ENCODE results near the gene CERCAM. TPM values are rescaled to one million over a fixed set of nuclear protein-coding genes. Genes with fewer than 3 reads are reported as not detected.

The CERCAM gene
- total RNA-seq (2012; rRNA removed): 15.1 and 16.1 TPM in 2 replicates
- polyA plus RNA-seq (2012; rRNA removed): 118 and 146 TPM in 2 replicates
- 284 and 310 TPM in 2 replicates for polyA plus RNA-seq (2012; cell fraction: cytosol; rRNA removed)
- polyA plus RNA-seq (2012; cell fraction: nucleus; rRNA removed; ENCODE audit: low replicate concordance): 98.6 and 199 TPM in 2 replicates
- percentile 52 among the genes with signal in this experiment for Bru-seq, nascent RNA
- percentile 62 among the genes with signal in this experiment for BruChase-seq, experiment 1, labeled RNA remaining after a 6-hour chase
- percentile 61 among the genes with signal in this experiment for BruChase-seq, experiment 2, labeled RNA remaining after a 2-hour chase
- long read RNA-seq, transcript CERCAM-201 (13 exons, 2,685 nt): major isoform, 105 of 198 reads
- long read RNA-seq, partial matches to known transcripts: 74 of 198 reads
- long read RNA-seq, other reads (novel, unspliced or antisense): 19 of 198 reads

- peak within 1 kb of the TSS; percentile 49 for H3K56ac ChIP-seq (ENCODE audit: extremely low read depth, insufficient read depth, low read length)
- H4K8ac ChIP-seq (ENCODE audit: low read depth in 2 of 2, low read length in 2 of 2): peak within 1 kb of the TSS; percentile 87 to 94; a peak in 3 of 4 replicates
- peak within 1 kb of the TSS; percentile 12; the same call in 1 of the 2 replicates for H2AK5ac ChIP-seq (ENCODE audit: low read depth, low read length)
- peak within 1 kb of the TSS; percentile 93 for H3K4me2 ChIP-seq (ENCODE audit: low read depth, low read length)
- H2BK15ac ChIP-seq (ENCODE audit: low read depth, low read length): no peak within 1 kb of the TSS; the same call in 2 of the 3 replicates
- no TSS peak for BruUV-seq (replicated peaks)
- H3K4ac ChIP-seq (ENCODE audit: low read depth, low read length): peak within 1 kb of the TSS; percentile 93
- H3K4me1 ChIP-seq (ENCODE audit: control insufficient read depth, insufficient read depth, low read length): peaks cover 7% of the 10 kb centered on the region
- ATAC-seq (ENCODE audit: low read depth) (peak; percentile 93), DNase-seq (peak; percentile 25)
- peak within 1 kb of the TSS; percentile 96; the same call in 1 of the 2 replicates for H3K23ac ChIP-seq (ENCODE audit: low read depth, low read length)
- no peaks in the 10 kb centered on the region for H3K9me1 ChIP-seq (ENCODE audit: insufficient read depth, low read length)
- peak within 1 kb of the TSS; percentile 82 for H2BK5ac ChIP-seq (ENCODE audit: low read depth, low read length, poor library complexity, severe bottlenecking)
- peak within 1 kb of the TSS; percentile 62 for H4K5ac ChIP-seq (ENCODE audit: low read depth, low read length)
- H3K79me1 ChIP-seq (ENCODE audit: low read depth in 1 of 2, low read length in 2 of 2): peaks cover 4 to 20% of the 10 kb centered on the region in 2 experiments; a peak in 3 of 4 replicates
- no peaks in the 10 kb centered on the region for H4K20me1 ChIP-seq (ENCODE audit: insufficient read depth, low read length)
- ChIA-PET POLR2A (ENCODE audit: unreplicated experiment) (interaction anchor here (0.5 to 0.6 kb wide), 4 partner anchors 37 to 234 kb away, joined by 3 to 12 read pairs (median 4); no protein-coding TSS in a partner anchor), CTCF (interaction anchor here (0.5 to 2.5 kb wide), 6 partner anchors 9 to 263 kb away, joined by 3 to 16 read pairs (median 4); no protein-coding TSS in a partner anchor)
- WGBS, 2 experiments (ENCODE audit: extremely low coverage in 2 of 2, insufficient read length in 1 of 2): 0% methylated on average over 20 of the region's 59 CpGs; no CpG with 5 or more reads in 1 of the 2 experiments
- H2AK9ac ChIP-seq (replicated peaks; ENCODE audit: low read depth, low read length, poor library complexity): peak within 1 kb of the TSS; percentile 99
- peaks cover 3% of the 10 kb centered on the region; the same call in 1 of the 2 replicates for H3K36me3 ChIP-seq (ENCODE audit: control insufficient read depth, insufficient read depth, low read length)
- peak within 1 kb of the TSS; percentile 39; the same call in 1 of the 2 replicates for H2BK120ac ChIP-seq (ENCODE audit: low read depth, low read length)
- H3K27ac ChIP-seq (ENCODE audit: insufficient read depth, low read length): peak within 1 kb of the TSS; percentile 77
- peak within 1 kb of the TSS; percentile 79 for H3K14ac ChIP-seq (replicated peaks; ENCODE audit: low read depth, low read length)
- peaks cover 8% of the 10 kb centered on the region for H3K27me3 ChIP-seq (ENCODE audit: control insufficient read depth, insufficient read depth, low read length)
- no peaks in the 10 kb centered on the region for H3K9me3 ChIP-seq (ENCODE audit: control insufficient read depth, insufficient read depth, low read length)
- peak within 1 kb of the TSS; percentile 33 for H3K18ac ChIP-seq (ENCODE audit: low read depth, low read length)
- H3K4me3 ChIP-seq (ENCODE audit: insufficient read depth, low read depth, low read length): peak within 1 kb of the TSS; percentile 96
- TF ChIP-seq BHLHE40 (IDR thresholded peaks at IDR 0.05; ENCODE audit: low read depth, low read length) (no peak), MXI1 (IDR thresholded peaks at IDR 0.05; ENCODE audit: borderline replicate concordance, low read depth, low read length) (0 out of 2 replicates have a peak, but pooled peaks have one; percentile 29)
- intact Hi-C loops (cut with micrococcal nuclease) (no loop called here), in situ Hi-C loops (cut with MboI; ENCODE audit: low sequenced_read_pairs) (no loop called here), dilution Hi-C loops (cut with HindIII; ENCODE audit: low sequenced_read_pairs, unreplicated experiment) (no loop called here)
- peak within 1 kb of the TSS; percentile 67 for H3K9ac ChIP-seq (ENCODE audit: low read depth, low read length)
- peak within 1 kb of the TSS; percentile 68 for H4K91ac ChIP-seq (ENCODE audit: insufficient read depth, low read depth, low read length)
- H2BK20ac ChIP-seq (ENCODE audit: low read depth, low read length): no peak within 1 kb of the TSS
- H2AFZ ChIP-seq (replicated peaks; ENCODE audit: low read length, poor library complexity): peak within 1 kb of the TSS; percentile 100
Measured at GRCh38 chr9:128420651-128421481, at the start of gene CERCAM. Gene CERCAM (plus strand): TSS chr9:128420857. CDS start chr9:128420878, 21 bp downstream.

Data from IMR-90 (cell line).